Stimulated activated CD4-positive, alpha-beta T cell treated with anti-CD3 and anti-CD28 coated beads, Interleukin-4, amount 100 ng/mL, for 1 hour (primary cell): ENCODE data around the gene TRMT6.

ENCODE experiments used
- DNase-seq: peaks from one replicate; pipeline ENCODE4 v3.0.0-alpha.2; 2020

Gene TRMT6

GRCh38 chr20:5893052-5893451, 57.3 kb downstream of the TRMT6 start:
- DNase-seq: no peak

- DNase-seq: no peak
Observed at GRCh38 chr20:5890773-5891441, 59.4 kb downstream of the TRMT6 start.

- DNase-seq: no peak
Observed at GRCh38 chr20:5888041-5888440, 62.3 kb downstream of the TRMT6 start.

GRCh38 chr20:5887386-5887785, 62.9 kb downstream of the TRMT6 start:
- DNase-seq: no peak
